Lower lobe of right lung (tissue), 2 donors: ENCODE data around the gene CRYBB3. TPM values are rescaled to one million over a fixed set of nuclear protein-coding genes. Genes with fewer than 3 reads are reported as not detected.

Source experiments
- ATAC-seq, 2 donors: fragments of 200-7000 bp; cut with Tn5 transposase; one replicate each; pipeline ENCODE4 v1.9.1; 2020 to 2022; ENCODE audit warnings: mild to moderate bottlenecking in 2 of 2, moderate library complexity in 2 of 2
- DNase-seq: peaks from one replicate; pipeline ENCODE4 v3.0.0-alpha.2; 2020
- H3K27ac ChIP-seq: fragments of 200-600 bp; one replicate; pipeline ENCODE4 v1.8.0; 2022
- H3K27me3 ChIP-seq: fragments of 200-600 bp; one replicate; pipeline ENCODE4 v1.8.0; 2022; ENCODE audit warnings: low read depth
- H3K36me3 ChIP-seq: fragments of 200-600 bp; one replicate; pipeline ENCODE4 v1.8.0; 2022; ENCODE audit warnings: mild to moderate bottlenecking
- H3K4me1 ChIP-seq: fragments of 200-600 bp; one replicate; pipeline ENCODE4 v1.8.0; 2022
- H3K4me3 ChIP-seq: fragments of 200-600 bp; one replicate; pipeline ENCODE4 v1.8.0; 2022; ENCODE audit warnings: mild to moderate bottlenecking
- H3K9me3 ChIP-seq: fragments of 200-600 bp; one replicate; pipeline ENCODE4 v1.8.0; 2022
- intact Hi-C: fragments of 100-400 bp; cut with DNase I; formaldehyde crosslinking; loops from one replicate; pipeline ENCODE4 v1.11.0; 2022
- total RNA-seq: library from RNA; stranded (reverse); fragmentation: NEBNext Ultra II Directional; extraction: Animal tissue kit (Norgen Biotek cat#: 25700); gene quantifications from one replicate; pipeline ENCODE4 v1.2.1, GENCODE V29; 2021
- TF ChIP-seq, protein P1 (sequence below): fragments of 200-600 bp; IDR thresholded peaks from one replicate; pipeline ENCODE4 v1.8.0; 2022; ENCODE audit warnings: antibody characterized with exemption, mild to moderate bottlenecking
- donor health status: DM: no; HTN: yes; CAD: no; lungs with severe emphysema.

The CRYBB3 gene
- total RNA-seq, 1 donor from 2014 or later, result 0.74 TPM

DNA sequence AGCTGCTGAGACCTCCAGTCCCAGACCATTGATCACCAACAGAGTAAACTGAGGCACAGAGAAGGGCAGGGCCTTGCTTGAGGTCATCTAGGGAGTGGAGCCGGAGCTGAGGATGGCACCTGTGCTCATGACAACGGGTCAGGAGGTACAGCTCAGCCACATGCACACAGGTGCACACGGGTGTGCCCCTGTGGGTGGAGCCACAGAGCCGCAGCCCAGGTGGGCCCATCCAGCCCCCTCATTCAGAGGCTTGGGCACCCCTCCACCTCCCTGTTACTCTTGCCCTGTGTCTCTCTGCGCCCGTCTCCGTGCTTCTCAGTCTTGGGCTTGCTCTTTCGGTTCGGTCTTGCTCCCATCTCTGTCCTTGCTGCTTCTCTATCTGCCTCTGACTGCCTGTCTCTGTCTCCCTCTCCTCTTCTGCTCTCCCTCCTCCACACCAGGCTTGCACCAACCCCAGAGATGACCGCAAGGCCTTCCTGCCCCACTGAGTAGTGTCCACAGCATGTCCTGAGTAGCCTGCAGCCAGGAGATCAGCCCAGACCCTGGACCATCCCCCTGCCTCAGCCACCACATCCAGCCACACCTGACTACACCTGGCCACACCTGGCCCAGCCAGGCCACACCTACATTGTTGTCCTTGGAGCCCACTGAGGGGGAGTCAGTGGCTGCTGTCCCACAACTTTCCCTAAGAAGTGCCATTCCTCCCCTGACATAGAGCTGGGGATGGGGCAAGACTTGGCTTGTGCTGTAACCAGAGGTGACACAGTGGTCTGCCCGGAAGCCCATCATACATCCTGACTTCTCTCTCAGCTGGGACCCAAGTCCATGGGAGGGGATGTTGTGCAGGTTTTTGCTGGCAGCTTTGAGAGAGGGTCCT lies 39.3 kb upstream of the CRYBB3 start:
- intact Hi-C loops, result no loop called here
- no peak overlapping the region for H3K27ac ChIP-seq
- no peak overlapping the region for H3K4me3 ChIP-seq
- no peaks in the 10 kb centered on the region for H3K27me3 ChIP-seq
- no peaks in the 10 kb centered on the region for H3K36me3 ChIP-seq
- H3K9me3 ChIP-seq, result no peaks in the 10 kb centered on the region
- TF ChIP-seq, protein P1, sequence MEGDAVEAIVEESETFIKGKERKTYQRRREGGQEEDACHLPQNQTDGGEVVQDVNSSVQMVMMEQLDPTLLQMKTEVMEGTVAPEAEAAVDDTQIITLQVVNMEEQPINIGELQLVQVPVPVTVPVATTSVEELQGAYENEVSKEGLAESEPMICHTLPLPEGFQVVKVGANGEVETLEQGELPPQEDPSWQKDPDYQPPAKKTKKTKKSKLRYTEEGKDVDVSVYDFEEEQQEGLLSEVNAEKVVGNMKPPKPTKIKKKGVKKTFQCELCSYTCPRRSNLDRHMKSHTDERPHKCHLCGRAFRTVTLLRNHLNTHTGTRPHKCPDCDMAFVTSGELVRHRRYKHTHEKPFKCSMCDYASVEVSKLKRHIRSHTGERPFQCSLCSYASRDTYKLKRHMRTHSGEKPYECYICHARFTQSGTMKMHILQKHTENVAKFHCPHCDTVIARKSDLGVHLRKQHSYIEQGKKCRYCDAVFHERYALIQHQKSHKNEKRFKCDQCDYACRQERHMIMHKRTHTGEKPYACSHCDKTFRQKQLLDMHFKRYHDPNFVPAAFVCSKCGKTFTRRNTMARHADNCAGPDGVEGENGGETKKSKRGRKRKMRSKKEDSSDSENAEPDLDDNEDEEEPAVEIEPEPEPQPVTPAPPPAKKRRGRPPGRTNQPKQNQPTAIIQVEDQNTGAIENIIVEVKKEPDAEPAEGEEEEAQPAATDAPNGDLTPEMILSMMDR, result no peak
- ATAC-seq (no peak), DNase-seq (no peak)
- H3K4me1 ChIP-seq, result peaks cover 4% of the 10 kb centered on the region

DNA sequence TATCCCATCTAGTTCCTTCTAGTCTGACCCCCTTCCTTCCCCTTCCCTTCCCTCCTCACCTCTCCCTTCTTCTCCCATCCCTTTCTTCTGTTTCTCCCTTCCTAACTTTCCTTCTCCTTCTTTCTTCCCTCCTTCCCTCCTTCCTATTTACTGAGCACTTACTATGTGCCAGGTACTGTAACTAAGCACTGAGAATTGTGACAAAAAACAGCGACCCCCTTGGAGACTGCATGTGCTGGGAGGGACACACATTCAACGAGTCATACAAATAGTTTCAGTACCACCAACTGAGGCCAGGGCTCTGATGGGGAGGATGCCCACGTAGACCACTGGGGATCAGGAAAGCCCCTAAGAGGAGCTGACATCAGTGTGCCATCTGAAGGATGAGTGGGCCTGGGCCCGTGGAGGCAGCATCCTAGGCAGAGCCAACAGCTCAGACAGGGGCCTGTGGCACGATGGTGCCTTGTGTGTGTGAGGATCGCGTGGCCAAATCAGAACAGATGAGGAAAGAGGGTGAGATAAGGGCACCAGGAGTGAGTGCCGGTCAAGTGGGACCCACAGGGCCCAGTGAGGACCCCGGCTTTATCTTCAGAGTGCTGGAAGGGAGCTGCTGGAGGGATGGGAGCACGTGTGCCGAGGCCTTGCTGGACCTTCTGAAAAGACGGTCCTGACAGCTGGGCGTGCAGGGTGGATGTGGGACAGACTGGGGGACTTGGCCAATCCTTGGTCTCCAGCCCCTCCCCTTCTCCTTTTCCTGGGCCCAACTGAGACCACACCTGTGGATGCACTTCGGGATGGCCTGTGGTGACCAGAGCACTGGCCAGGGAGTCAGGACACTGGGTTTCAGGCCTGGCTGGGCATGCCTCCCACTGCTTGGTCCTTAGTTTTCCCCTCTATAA lies 38.4 kb upstream of the CRYBB3 start:
- Histone ChIP-seq H3K36me3 (no peaks in the 10 kb centered on the region), H3K27ac (no peak overlapping the region), H3K4me1 (peaks cover 7% of the 10 kb centered on the region), H3K9me3 (no peaks in the 10 kb centered on the region), H3K27me3 (no peaks in the 10 kb centered on the region), H3K4me3 (no peak overlapping the region)
- intact Hi-C loops, result no loop called here
- DNase-seq, result no peak
- no peak for ATAC-seq
- TF ChIP-seq, protein P1, result no peak

DNA sequence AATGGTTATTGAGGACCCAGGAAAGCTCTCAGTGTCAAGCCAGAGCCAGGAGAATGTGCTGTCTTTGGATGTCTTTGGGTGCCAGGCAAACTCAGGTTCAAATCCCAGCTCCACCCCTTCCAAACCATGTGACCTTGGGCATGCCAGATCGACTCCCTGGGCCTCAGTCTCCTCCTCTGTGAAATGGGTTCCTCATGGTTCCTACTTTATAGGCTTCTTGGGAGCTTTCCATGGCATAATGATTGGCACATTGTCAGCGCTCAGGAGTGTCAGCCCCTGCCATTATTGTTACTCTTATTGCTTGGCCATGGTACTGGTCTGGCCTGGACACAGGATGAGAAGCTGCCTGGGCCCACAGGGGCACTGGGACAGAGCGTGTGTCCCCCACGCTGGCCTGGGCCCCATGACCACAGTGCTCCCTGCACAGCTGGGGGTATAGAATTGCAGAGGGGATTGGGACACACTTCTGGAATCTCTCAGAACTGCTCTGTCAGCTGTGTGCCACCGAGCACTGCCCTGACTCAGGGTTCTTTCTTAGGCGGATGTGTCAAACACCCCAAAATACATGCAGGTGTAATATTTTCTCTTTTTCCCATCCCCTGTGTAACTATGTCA lies 37.6 kb upstream of the CRYBB3 start:
- no peaks in the 10 kb centered on the region for H3K9me3 ChIP-seq
- intact Hi-C loops, result no loop called here
- no peaks in the 10 kb centered on the region for H3K27me3 ChIP-seq
- no peaks in the 10 kb centered on the region for H3K36me3 ChIP-seq
- no peak overlapping the region for H3K27ac ChIP-seq
- peaks cover 7% of the 10 kb centered on the region for H3K4me1 ChIP-seq
- TF ChIP-seq, protein P1, result no peak
- DNase-seq (no peak), ATAC-seq (no peak)
- no peak overlapping the region for H3K4me3 ChIP-seq

DNA sequence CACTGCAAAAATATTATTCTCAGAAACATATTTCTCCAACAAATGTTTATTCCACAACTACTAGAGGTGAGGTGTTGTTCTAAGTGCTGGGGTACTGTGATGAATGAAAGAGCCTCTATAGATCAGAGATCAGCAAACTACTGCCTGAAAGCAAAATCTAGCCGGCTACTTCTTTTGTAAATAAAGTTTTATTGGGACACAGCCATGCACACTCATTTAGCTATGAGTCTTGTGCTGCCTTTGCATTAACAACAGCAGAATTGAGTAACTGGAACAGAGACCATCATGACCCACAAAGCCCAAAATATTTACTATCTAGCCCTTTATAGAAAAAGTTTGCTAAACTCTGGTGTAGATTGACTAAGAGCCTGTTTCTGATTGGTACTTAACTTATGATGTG lies 37.1 kb upstream of the CRYBB3 start:
- H3K4me1 ChIP-seq, result peaks cover 7% of the 10 kb centered on the region
- intact Hi-C loops, result no loop called here

DNA sequence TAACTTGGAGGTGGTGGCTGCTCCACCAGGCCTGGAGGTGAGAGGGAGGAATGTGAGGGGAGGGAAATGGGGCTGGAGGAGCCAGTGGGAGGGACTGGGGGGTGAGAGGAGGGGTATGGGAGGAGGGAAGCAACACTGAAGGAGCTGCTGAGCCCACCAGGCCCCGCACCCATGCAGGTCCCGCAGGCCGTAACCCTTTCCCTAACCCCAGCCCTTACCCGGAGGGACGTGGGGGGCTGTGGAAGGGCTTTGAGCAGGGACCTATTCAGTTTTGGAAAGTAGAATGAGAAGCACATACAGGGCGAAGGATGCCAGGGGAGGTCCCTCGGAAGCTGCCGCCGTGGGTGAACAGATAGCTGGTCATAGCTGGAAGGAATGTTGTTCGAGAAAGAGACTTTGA lies 33.9 kb upstream of the CRYBB3 start:
- no peaks in the 10 kb centered on the region for H3K27me3 ChIP-seq
- H3K27ac ChIP-seq, result no peak overlapping the region
- intact Hi-C loops, result no loop called here
- TF ChIP-seq, protein P1, result no peak
- no peak overlapping the region for H3K4me3 ChIP-seq
- ATAC-seq (no peak), DNase-seq (no peak)
- peaks cover 7% of the 10 kb centered on the region for H3K4me1 ChIP-seq
- H3K36me3 ChIP-seq, result no peaks in the 10 kb centered on the region
- no peaks in the 10 kb centered on the region for H3K9me3 ChIP-seq

More for the DNA sequence above, 37.1 kb upstream of the CRYBB3 start:
- Histone ChIP-seq H3K27me3 (no peaks in the 10 kb centered on the region), H3K36me3 (no peaks in the 10 kb centered on the region), H3K4me3 (no peak overlapping the region), H3K9me3 (no peaks in the 10 kb centered on the region), H3K27ac (no peak overlapping the region)
- TF ChIP-seq, protein P1, result no peak
- DNase-seq, result no peak
- ATAC-seq, result no peak
